ENCODE measurements around the gene TBL1XR1. TPM values are rescaled to one million over a fixed set of nuclear protein-coding genes. Genes with fewer than 3 reads are reported as not detected.

TBL1XR1 gene
- total and polyA plus RNA-seq, 2 of the 8 experiments (the other 6 are each of a cell fraction or from before 2014, with no cell fraction given), result 28.1 to 147 TPM

GRCh38 chr3:177203689-177204395 lies 6.6 kb upstream of the TBL1XR1 start:
- no peaks in the 10 kb centered on the region; the same call in 1 of the 2 replicates for H3K23me2 ChIP-seq (ENCODE audit: low read depth, low read length)
- no peak overlapping the region for H3K14ac ChIP-seq (ENCODE audit: insufficient read length)
- H4K5ac ChIP-seq (ENCODE audit: insufficient read length, low read depth, low read length), result no peak overlapping the region
- no peak overlapping the region for H3K4me2 ChIP-seq (ENCODE audit: insufficient read depth in 1 of 2, low read depth in 2 of 2, low read length in 2 of 2)
- no peak overlapping the region for H3K4me3 ChIP-seq (ENCODE audit: extremely low read depth in 1 of 4, insufficient read depth in 2 of 4, low read depth in 3 of 4, low read length in 4 of 4)
- no peak overlapping the region for H2BK20ac ChIP-seq (ENCODE audit: low read length)
- no peak overlapping the region for H3K23ac ChIP-seq (ENCODE audit: insufficient read length)
- H2BK15ac ChIP-seq (ENCODE audit: low read length), result no peak overlapping the region
- H3K9me3 ChIP-seq (ENCODE audit: insufficient read depth in 2 of 2, low read depth in 1 of 2, low read length in 1 of 2), result peaks cover 8 to 11% of the 10 kb centered on the region in 2 experiments; a peak in 3 of 4 replicates
- DNase-seq (ENCODE audit: low read depth in 1 of 2, low spot score in 2 of 2), result no peak
- no peak overlapping the region for H3K18ac ChIP-seq (ENCODE audit: extremely low read depth, low read length)
- no peak overlapping the region for H3K27ac ChIP-seq (ENCODE audit: low read depth, low read length)
- H3K27me3 ChIP-seq (replicated peaks in 1 of 4; ENCODE audit: control insufficient read depth in 3 of 4, extremely low read depth in 1 of 4, insufficient read depth in 3 of 4, low read length in 3 of 4), result no peaks in the 10 kb centered on the region
- H2AK5ac ChIP-seq (ENCODE audit: low read depth, low read length), result no peak overlapping the region
- no peak overlapping the region for H3K56ac ChIP-seq (replicated peaks; ENCODE audit: insufficient read length, low read depth, low read length)
- H3K36me3 ChIP-seq (ENCODE audit: control insufficient read depth in 2 of 4, insufficient read depth in 4 of 4, low read length in 3 of 4), result peaks cover 0 to 8% (median 0%) of the 10 kb centered on the region in 4 experiments; a peak in 2 of 8 replicates
- CTCF ChIA-PET (ENCODE audit: partially characterized antibody), result no interaction called here
- H4K91ac ChIP-seq (replicated peaks; ENCODE audit: insufficient read length, low read length), result no peak overlapping the region
- no peaks in the 10 kb centered on the region for H3K79me2 ChIP-seq (ENCODE audit: control insufficient read depth in 1 of 2, insufficient read depth in 2 of 2, low read length in 2 of 2)
- H3K79me1 ChIP-seq (ENCODE audit: low read depth, low read length), result no peaks in the 10 kb centered on the region
- H3K9ac ChIP-seq (replicated peaks in 1 of 4; ENCODE audit: extremely low read depth in 1 of 4, low read depth in 3 of 4, low read length in 3 of 4), result no peak overlapping the region
- H2BK5ac ChIP-seq (ENCODE audit: low read depth, low read length), result no peak overlapping the region
- POLR2A ChIA-PET (ENCODE audit: partially characterized antibody), result no interaction called here
- no peak overlapping the region; the same call in 1 of the 2 replicates for H4K8ac ChIP-seq (ENCODE audit: extremely low read depth, insufficient read depth, low read length)
- H3K4ac ChIP-seq (replicated peaks; ENCODE audit: insufficient read length, low read depth, low read length), result no peak overlapping the region
- H4K20me1 ChIP-seq (replicated peaks in 1 of 2; ENCODE audit: control insufficient read depth in 1 of 2, insufficient read depth in 2 of 2, low read length in 2 of 2), result no peaks in the 10 kb centered on the region
- TF ChIP-seq SP2 (IDR thresholded peaks at IDR 0.05; ENCODE audit: low read length) (no peak), EGR1 (IDR thresholded peaks at IDR 0.05; ENCODE audit: borderline replicate concordance, low read depth, low read length) (no peak), E2F6 (IDR thresholded peaks at IDR 0.05) (no peak), YY1 (IDR thresholded peaks at IDR 0.05; ENCODE audit: low read depth, low read length) (no peak), GTF2F1 (IDR thresholded peaks at IDR 0.05; ENCODE audit: borderline replicate concordance, low read depth, low read length) (no peak), TCF12 (IDR thresholded peaks at IDR 0.05; ENCODE audit: low read depth, low read length) (no peak), CBX5 (IDR thresholded peaks at IDR 0.05; ENCODE audit: low read depth, low read length) (no peak), POU5F1 (IDR thresholded peaks at IDR 0.05; ENCODE audit: low read depth, low read length) (no peak), TAF7 (optimal IDR thresholded peaks at IDR 0.05; ENCODE audit: borderline replicate concordance, low read depth, low read length) (no peak), TAF1 (IDR thresholded peaks at IDR 0.05; ENCODE audit: low read depth, low read length) (no peak), SIRT6 (IDR thresholded peaks at IDR 0.05; ENCODE audit: low read length) (no peak), NANOG (IDR thresholded peaks at IDR 0.05; ENCODE audit: insufficient read depth, low read depth, low read length, poor library complexity, severe bottlenecking) (no peak), TBP (IDR thresholded peaks at IDR 0.05; ENCODE audit: low read depth, low read length) (no peak), ZNF274 (IDR thresholded peaks at IDR 0.05; ENCODE audit: borderline replicate concordance, extremely low read depth, low read length) (no peak)
- no peak overlapping the region for H2AFZ ChIP-seq (ENCODE audit: low read length)
- 91% methylated on average over 36 of the region's 43 CpGs; no CpG with 5 or more reads in 1 of the 2 experiments for WGBS, 2 experiments (ENCODE audit: extremely low coverage in 1 of 2, insufficient coverage in 1 of 2, insufficient read length in 1 of 2, insufficient replicate concordance in 2 of 2, low coverage in 1 of 2, low lambda C conversion rate in 2 of 2, missing lambda C conversion rate in 1 of 2)
- H2BK120ac ChIP-seq (replicated peaks; ENCODE audit: low read depth, low read length), result no peak overlapping the region
- H3K4me1 ChIP-seq (replicated peaks in 1 of 4; ENCODE audit: control insufficient read depth in 3 of 4, insufficient read depth in 4 of 4, low read length in 3 of 4), result peaks cover 0 to 7% (median 4%) of the 10 kb centered on the region in 4 experiments; a peak in 2 of 7 replicates
- H2BK12ac ChIP-seq (ENCODE audit: low read depth, low read length), result no peak overlapping the region
- no peak for FAIRE-seq

All from H1 (cell line).